Adipocyte (in vitro differentiated cells): ENCODE measurements around the gene ST3GAL5.
"Not testable (repeated sequence)": the region's sequence is repeated elsewhere in the genome, so short reads cannot be mapped to it uniquely, and the experiment has no call there.

Experiments used
- DNase-seq: peaks from one replicate; pipeline ENCODE4 v3.0.0-alpha.2; 2015; ENCODE audit warnings: low read depth
- H3K27me3 ChIP-seq: replicated peaks from 2 replicates; pipeline ENCODE4 v1.7.0; 2013; ENCODE audit warnings: mild to moderate bottlenecking, low read length, moderate library complexity; ENCODE audit not compliant: control insufficient read depth, insufficient read depth
- H3K36me3 ChIP-seq: 2 replicates; pipeline ENCODE4 v1.7.0; 2013; ENCODE audit warnings: low read length, mild to moderate bottlenecking, moderate library complexity; ENCODE audit not compliant: control insufficient read depth, insufficient read depth, severe bottlenecking
- H3K4me1 ChIP-seq: 2 replicates; pipeline ENCODE4 v1.7.0; 2013; ENCODE audit warnings: mild to moderate bottlenecking, low read length, moderate library complexity; ENCODE audit not compliant: control insufficient read depth, insufficient read depth
- H3K4me3 ChIP-seq: 2 replicates; pipeline ENCODE4 v1.7.0; 2013; ENCODE audit warnings: mild to moderate bottlenecking, low read length, moderate library complexity
- H3K9ac ChIP-seq: 2 replicates; pipeline ENCODE4 v1.7.0; 2013; ENCODE audit warnings: mild to moderate bottlenecking, low read length, moderate library complexity
- H3K9me3 ChIP-seq: 2 replicates; pipeline ENCODE4 v1.7.0; 2013; ENCODE audit warnings: mild to moderate bottlenecking, low read length, moderate library complexity; ENCODE audit not compliant: control insufficient read depth

ST3GAL5 gene

GRCh38 chr2:85889627-85890281, 964 bp upstream of the ST3GAL5 start:
- Histone ChIP-seq H3K36me3 (no peaks in the 10 kb centered on the region), H3K9me3 (no peaks in the 10 kb centered on the region), H3K4me1 (peaks cover 63% of the 10 kb centered on the region), H3K4me3 (peak overlapping the region; percentile 88), H3K27me3 (no peaks in the 10 kb centered on the region), H3K9ac (peak overlapping the region; percentile 91)
- no peak for DNase-seq

GRCh38 chr2:85888020-85888683, 638 bp downstream of the ST3GAL5 start:
- peak; percentile 53 for DNase-seq
- Histone ChIP-seq H3K4me1 (peaks cover 52% of the 10 kb centered on the region), H3K9ac (peak overlapping the region; percentile 91), H3K36me3 (no peaks in the 10 kb centered on the region), H3K9me3 (no peaks in the 10 kb centered on the region), H3K4me3 (peak overlapping the region; percentile 88), H3K27me3 (no peaks in the 10 kb centered on the region)

GRCh38 chr2:85887566-85888019, 1.2 kb downstream of the ST3GAL5 start:
- peaks cover 47% of the 10 kb centered on the region for H3K4me1 ChIP-seq
- H3K4me3 ChIP-seq = peak overlapping the region; percentile 88
- peak overlapping the region; percentile 91 for H3K9ac ChIP-seq
- H3K9me3 ChIP-seq = no peaks in the 10 kb centered on the region
- peak; percentile 70 for DNase-seq
- no peaks in the 10 kb centered on the region for H3K27me3 ChIP-seq
- no peaks in the 10 kb centered on the region for H3K36me3 ChIP-seq

- peak overlapping the region; percentile 88 for H3K4me3 ChIP-seq
- no peaks in the 10 kb centered on the region for H3K36me3 ChIP-seq
- no peaks in the 10 kb centered on the region for H3K9me3 ChIP-seq
- H3K4me1 ChIP-seq = peaks cover 47% of the 10 kb centered on the region
- DNase-seq = peak; percentile 90
- peak overlapping the region; percentile 91 for H3K9ac ChIP-seq
- H3K27me3 ChIP-seq = no peaks in the 10 kb centered on the region
Observed at GRCh38 chr2:85886590-85886989, 2.2 kb downstream of the ST3GAL5 start.

- H3K27me3 ChIP-seq = no peaks in the 10 kb centered on the region
- H3K4me3 ChIP-seq = peak overlapping the region; percentile 88
- no peaks in the 10 kb centered on the region for H3K9me3 ChIP-seq
- H3K9ac ChIP-seq = no peak overlapping the region
- H3K36me3 ChIP-seq = no peaks in the 10 kb centered on the region
- H3K4me1 ChIP-seq = peaks cover 47% of the 10 kb centered on the region
- no peak for DNase-seq
Observed at GRCh38 chr2:85886141-85886540, 2.6 kb downstream of the ST3GAL5 start.

DNA sequence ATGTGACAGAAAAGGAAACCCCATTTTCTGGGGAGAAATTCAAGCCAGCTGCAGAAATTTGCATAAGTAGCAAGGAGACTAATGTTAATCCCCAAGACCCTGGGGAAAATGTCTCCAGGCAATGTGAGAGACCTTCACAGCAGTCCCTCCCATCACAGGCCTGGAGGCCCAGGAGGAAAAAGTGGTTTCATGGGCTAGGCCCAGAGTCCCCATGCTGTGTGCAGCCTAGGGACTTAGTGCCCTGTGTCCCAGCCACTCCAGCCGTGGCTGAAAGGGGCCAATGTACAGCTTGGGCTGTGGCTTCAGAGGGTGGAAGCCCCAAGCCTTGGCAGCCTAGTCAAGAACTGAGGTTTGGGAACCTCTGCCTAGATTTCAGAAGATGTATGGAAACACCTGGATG, 7.0 kb downstream of the ST3GAL5 start:
- H3K9me3 ChIP-seq, H3K27me3 ChIP-seq, H3K36me3 ChIP-seq: not testable (repeated sequence)

DNA sequence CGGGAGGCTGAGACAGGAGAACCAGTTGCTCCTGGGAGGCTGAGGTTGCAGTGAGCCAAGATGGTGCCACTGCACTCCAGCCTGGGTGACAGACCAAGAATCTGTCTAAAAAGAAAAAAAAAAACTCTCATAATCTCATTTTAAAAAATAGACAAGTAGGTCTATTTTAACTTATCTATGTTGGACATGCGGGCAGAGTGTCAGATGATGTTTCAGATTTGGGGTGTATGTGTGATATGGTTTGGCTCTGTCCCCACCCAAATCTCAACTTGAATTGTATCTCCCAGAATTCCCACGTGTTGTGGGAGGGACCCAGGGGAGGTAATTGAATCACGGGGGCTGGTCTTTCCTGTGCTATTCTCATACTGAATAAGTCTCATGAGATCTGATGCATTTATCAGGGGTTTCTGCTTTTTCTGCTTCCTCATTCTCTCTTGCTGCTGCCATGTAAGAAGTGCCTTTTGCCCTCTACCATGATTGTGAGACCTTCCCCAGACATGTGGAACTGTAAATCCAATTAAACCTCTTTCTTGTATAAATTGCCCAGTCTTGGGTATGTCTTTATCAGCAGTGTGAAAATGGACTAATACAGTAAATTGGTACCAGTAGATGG, 8.0 kb downstream of the ST3GAL5 start:
- H3K9me3 ChIP-seq, H3K27me3 ChIP-seq, H3K36me3 ChIP-seq, H3K4me3 ChIP-seq, H3K9ac ChIP-seq, DNase-seq: not testable (repeated sequence)
- H3K4me1 ChIP-seq = peaks cover 15% of the 10 kb centered on the region

More for the DNA sequence above, 7.0 kb downstream of the ST3GAL5 start:
- DNase-seq, H3K9ac ChIP-seq, H3K4me3 ChIP-seq: not testable (repeated sequence)
- H3K4me1 ChIP-seq = peaks cover 25% of the 10 kb centered on the region

- no peak overlapping the region for H3K4me3 ChIP-seq
- DNase-seq = no peak
- H3K9ac ChIP-seq = no peak overlapping the region
- peaks cover 7% of the 10 kb centered on the region for H3K4me1 ChIP-seq
- no peaks in the 10 kb centered on the region for H3K9me3 ChIP-seq
- no peaks in the 10 kb centered on the region for H3K27me3 ChIP-seq
- H3K36me3 ChIP-seq = no peaks in the 10 kb centered on the region
Observed at GRCh38 chr2:85878719-85879370, 9.9 kb downstream of the ST3GAL5 start.

- Histone ChIP-seq H3K4me1 (peaks cover 7% of the 10 kb centered on the region), H3K4me3 (no peak overlapping the region), H3K9ac (no peak overlapping the region), H3K9me3 (no peaks in the 10 kb centered on the region), H3K27me3 (no peaks in the 10 kb centered on the region), H3K36me3 (no peaks in the 10 kb centered on the region)
- no peak for DNase-seq
Observed at GRCh38 chr2:85875350-85876050, 13.3 kb downstream of the ST3GAL5 start.

GRCh38 chr2:85873679-85874078, 15.1 kb downstream of the ST3GAL5 start:
- peak; percentile 14 for DNase-seq

More at GRCh38 chr2:85873679-85874078, 15.1 kb downstream of the ST3GAL5 start:
- no peaks in the 10 kb centered on the region for H3K36me3 ChIP-seq
- H3K9ac ChIP-seq = no peak overlapping the region
- no peak overlapping the region for H3K4me3 ChIP-seq
- no peaks in the 10 kb centered on the region for H3K9me3 ChIP-seq
- no peaks in the 10 kb centered on the region for H3K27me3 ChIP-seq
- peaks cover 4% of the 10 kb centered on the region for H3K4me1 ChIP-seq
